HG02970 (cell line): ENCODE measurements around the gene CAMK2D.

Experiments
- ATAC-seq: cut with Tn5 transposase; IDR thresholded peaks from one replicate; pipeline ENCODE4 v1.9.1; 2021; ENCODE audit warnings: mild to moderate bottlenecking, moderate library complexity, moderate number of reproducible peaks; ENCODE audit not compliant: unreplicated experiment, low FRiP score

CAMK2D gene

GRCh38 chr4:113452868-113453620 lies 308.5 kb downstream of the CAMK2D start:
- ATAC-seq = no peak

GRCh38 chr4:113452152-113452551 lies 309.4 kb downstream of the CAMK2D start:
- ATAC-seq = no peak

- no peak for ATAC-seq
These were observed 311.1 kb downstream of the CAMK2D start for GRCh38 chr4:113450295-113451080.

GRCh38 chr4:113449410-113449974 lies 312.0 kb downstream of the CAMK2D start:
- no peak for ATAC-seq

GRCh38 chr4:113447769-113448168 lies 313.8 kb downstream of the CAMK2D start:
- no peak for ATAC-seq

- ATAC-seq = no peak
These were observed 314.5 kb downstream of the CAMK2D start for GRCh38 chr4:113447061-113447460.

GRCh38 chr4:113446019-113446418 lies 315.5 kb downstream of the CAMK2D start:
- no peak for ATAC-seq

GRCh38 chr4:113445286-113445685 lies 316.3 kb downstream of the CAMK2D start:
- ATAC-seq = no peak

- ATAC-seq = no peak
These were observed 317.2 kb downstream of the CAMK2D start for GRCh38 chr4:113444386-113444785.

GRCh38 chr4:113442826-113443225 lies 318.7 kb downstream of the CAMK2D start:
- no peak for ATAC-seq

GRCh38 chr4:113440371-113440770 lies 321.2 kb downstream of the CAMK2D start:
- no peak for ATAC-seq

- no peak for ATAC-seq
These were observed 322.9 kb downstream of the CAMK2D start for GRCh38 chr4:113438596-113438995.

GRCh38 chr4:113437129-113437528 lies 324.4 kb downstream of the CAMK2D start:
- ATAC-seq = no peak

GRCh38 chr4:113436360-113436759 lies 325.2 kb downstream of the CAMK2D start:
- ATAC-seq = no peak

GRCh38 chr4:113435893-113436292 lies 325.6 kb downstream of the CAMK2D start:
- no peak for ATAC-seq

GRCh38 chr4:113434247-113434587 lies 327.3 kb downstream of the CAMK2D start:
- no peak for ATAC-seq

GRCh38 chr4:113433536-113434246 lies 327.8 kb downstream of the CAMK2D start:
- ATAC-seq = no peak

GRCh38 chr4:113433116-113433515 lies 328.4 kb downstream of the CAMK2D start:
- no peak for ATAC-seq

- ATAC-seq = no peak
These were observed 337.9 kb downstream of the CAMK2D start for GRCh38 chr4:113423631-113424030.

- ATAC-seq = no peak
These were observed 340.6 kb downstream of the CAMK2D start for GRCh38 chr4:113420938-113421337.

GRCh38 chr4:113419631-113420030 lies 341.9 kb downstream of the CAMK2D start:
- no peak for ATAC-seq
